ENCODE measurements around the gene ARPC1B.
A peak's percentile ranks its signal among the peaks of the same experiment; 100 is the strongest.

Gene ARPC1B

DNA sequence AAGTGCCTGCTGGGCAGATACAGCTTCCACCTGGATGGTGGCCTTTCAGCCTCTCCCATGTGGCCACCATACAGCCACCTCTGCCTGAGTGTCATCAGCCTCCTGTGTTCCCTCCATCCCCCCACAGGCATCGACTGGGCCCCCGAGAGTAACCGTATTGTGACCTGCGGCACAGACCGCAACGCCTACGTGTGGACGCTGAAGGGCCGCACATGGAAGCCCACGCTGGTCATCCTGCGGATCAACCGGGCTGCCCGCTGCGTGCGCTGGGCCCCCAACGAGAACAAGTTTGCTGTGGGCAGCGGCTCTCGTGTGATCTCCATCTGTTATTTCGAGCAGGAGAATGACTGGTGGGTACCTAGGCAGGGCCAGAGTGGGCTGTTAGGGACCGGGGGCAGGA, 13.4 kb downstream of the ARPC1B start:
- DNase-seq = no peak

GRCh38 chr7:99389772-99390171, 15.2 kb downstream of the ARPC1B start:
- no peak for DNase-seq

DNA sequence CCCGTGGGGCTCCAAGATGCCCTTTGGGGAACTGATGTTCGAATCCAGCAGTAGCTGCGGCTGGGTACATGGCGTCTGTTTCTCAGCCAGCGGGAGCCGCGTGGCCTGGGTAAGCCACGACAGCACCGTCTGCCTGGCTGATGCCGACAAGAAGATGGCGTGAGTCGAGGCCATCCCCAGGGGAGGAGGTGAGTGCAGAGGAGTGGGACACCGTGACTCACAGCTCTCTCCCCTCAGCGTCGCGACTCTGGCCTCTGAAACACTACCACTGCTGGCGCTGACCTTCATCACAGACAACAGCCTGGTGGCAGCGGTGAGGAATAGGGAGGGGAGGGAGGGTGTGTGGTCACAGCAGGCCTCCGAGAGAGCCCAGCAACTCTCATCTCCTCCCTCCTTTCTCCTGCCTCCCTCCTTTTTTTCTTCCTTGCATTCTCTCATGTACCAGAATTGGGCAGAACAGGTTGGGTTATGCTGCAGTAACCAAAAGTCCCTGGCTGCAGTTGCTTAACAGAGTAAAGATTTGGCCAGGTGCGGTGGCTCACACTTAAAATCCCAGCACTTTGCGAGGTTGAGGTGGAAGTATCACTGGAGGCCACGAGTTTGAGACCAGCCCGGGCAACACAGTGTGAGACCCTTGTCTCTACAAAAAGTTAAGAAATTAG, 16.5 kb downstream of the ARPC1B start:
- DNase-seq = no peak

DNA sequence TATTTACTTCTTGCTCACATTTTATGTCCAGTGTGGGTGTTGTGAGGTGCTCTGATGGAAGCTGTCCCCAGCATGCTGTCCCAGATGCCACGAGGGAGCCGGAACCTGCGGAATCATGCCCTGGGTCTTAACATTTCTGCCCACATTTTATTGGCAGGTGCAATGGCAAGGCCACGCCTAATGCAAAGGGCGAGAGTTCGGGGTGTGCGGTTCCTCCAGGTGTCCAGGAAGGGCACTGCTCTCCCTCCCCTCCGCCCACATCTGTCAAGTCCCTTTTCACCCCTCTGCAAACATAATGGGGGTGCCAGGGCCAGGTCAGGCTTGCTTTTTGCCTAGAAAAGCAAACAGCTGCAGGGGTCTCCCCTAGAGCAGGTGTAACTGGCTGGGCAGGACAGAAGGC, 17.5 kb downstream of the ARPC1B start:
- DNase-seq = no peak

DNA sequence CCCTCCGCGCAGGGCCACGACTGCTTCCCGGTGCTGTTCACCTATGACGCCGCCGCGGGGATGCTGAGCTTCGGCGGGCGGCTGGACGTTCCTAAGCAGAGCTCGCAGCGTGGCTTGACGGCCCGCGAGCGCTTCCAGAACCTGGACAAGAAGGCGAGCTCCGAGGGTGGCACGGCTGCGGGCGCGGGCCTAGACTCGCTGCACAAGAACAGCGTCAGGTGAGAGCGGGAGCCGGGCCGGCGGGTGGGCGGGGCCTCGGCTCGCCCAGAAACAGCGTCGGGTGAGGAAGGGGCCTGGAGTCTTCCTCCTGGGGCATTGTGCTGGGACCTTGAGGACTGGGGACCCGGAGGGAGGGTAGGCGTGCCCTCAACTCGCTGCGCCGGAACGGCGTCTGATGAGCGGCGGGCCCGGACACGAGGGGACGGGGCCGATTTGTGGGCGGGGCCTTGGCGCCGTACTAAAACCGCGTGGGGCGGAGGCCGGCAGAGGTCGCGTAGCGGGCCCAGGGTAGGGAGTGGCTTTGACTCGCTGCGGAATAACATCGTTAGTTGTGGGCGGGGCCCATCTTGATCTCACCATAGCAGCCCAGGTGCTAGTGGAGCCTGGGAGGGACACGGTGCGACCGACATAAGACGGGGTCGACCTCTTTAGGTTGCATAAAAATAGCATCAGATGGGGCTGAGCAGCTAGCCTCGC, 18.3 kb downstream of the ARPC1B start:
- DNase-seq = peak in 48 of 56 donors; percentile 7 to 88 (median 48)

DNA sequence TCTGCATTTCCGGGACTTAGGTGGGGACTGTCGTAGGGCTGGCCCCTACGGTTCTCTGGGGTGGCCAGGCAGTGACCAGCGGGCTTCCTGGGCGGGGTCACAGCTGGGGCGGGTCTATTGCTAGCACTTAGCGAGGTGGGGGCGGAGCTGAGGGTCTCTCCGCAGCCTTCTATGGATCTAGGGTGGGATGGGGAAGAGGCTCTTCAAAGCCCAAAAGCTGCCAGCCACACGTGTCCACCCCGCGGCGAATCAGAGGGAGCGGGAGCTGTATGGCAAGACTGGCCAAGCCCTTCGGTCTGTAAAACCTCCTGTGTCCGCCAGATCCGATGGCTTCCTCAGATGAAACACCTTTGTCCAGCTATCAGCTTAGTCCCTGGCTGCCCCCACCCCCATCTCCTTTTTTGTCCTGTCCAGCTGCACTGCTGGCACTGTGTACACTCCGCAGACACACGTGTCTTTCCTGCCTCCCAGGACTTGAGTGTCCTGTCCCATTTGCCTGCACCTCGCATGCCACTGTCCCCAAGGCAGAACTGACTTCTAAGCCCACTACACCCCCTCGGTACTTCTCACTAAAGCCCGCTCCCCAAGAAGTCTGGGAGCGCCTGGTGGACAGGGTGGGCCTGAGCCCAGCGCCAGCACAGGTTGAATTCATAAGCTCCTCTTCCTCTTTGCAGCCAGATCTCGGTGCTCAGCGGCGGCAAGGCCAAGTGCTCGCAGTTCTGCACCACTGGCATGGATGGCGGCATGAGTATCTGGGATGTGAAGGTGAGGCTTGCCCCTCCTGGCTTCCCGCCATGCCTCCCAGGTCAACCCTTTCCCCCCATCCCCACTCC, 19.0 kb downstream of the ARPC1B start:
- DNase-seq = peak in 7 of 56 donors; percentile 36 to 69 (median 61)

GRCh38 chr7:99394188-99394502, 19.6 kb downstream of the ARPC1B start:
- no peak for DNase-seq

DNA sequence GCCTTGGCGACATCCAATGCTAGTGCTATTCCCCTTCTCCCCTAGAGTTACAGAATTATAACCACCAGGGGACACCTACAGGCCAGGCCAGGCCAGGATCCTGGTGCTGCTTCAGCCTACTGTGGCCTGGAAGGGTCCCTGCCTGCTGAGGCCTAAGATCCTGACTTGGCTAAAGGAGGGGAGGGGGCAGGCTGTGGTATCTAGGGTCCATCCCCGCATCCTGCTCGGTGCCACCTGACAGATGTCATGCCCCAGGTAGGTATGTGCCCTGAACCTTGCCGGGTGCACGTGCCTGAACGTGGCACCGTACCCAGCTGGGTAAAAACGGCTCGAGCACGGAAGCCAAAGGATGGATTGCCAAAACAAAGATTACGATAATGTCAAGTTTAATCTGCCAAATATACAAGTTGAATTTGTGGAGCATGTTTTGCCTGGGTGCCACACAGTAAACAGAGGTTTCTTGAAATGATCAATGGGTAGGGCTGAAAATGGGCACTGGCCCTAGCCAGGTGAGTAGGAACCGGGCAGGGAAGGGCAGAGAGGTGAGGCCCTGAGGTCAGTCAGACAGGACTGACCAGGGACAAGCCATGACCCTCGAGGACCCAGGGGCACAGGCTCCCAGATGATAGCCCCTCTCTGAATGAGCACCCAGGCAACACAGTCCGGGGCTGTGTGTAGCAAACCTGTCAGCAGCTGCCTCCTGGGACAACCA, 21.2 kb downstream of the ARPC1B start:
- no peak for DNase-seq

DNA sequence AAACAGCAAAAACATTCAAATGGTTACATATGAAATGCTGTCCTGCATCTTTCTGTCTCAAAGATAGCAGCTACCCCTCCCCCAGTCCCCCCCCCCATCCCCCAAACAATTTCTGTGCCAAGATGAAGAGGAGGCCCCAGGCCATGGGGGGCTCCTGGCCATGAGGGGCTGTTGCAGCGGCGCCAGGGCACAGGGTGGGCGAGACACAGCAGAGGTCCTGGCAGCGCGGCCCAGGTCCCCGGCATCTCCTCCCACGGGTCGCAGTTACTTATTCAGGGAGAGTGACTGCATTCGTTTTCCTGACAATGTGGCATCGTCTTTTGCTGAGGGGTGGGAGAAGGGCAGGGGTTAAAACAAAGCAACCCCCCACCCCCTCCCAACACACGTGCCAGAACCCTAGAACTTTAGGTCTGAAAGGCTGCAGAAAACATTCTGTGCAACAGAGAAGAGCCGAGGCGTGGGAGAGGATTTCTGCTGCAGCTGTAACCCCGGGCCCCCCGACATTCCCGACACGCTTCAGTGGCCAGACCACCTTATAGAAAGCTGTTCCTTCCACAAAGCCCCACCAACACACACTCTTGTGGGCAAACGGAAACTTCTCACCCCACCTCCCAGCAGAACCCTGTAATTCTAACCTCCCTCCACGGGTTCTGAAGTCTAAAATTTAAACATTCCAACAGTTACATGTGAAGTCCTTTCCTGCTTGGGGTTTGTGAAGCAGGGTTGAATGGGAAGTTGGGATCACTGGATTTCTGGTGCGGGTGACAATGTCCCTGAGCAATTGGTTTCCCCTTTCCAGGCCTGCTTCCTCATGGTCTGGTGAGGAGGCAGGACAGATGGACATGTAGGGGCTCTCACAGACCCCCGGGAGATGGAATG, 22.1 kb downstream of the ARPC1B start:
- DNase-seq = no peak

GRCh38 chr7:99397297-99397983, 22.9 kb downstream of the ARPC1B start:
- DNase-seq = no peak

- no peak for DNase-seq
Measured at GRCh38 chr7:99398891-99399445, 24.4 kb downstream of the ARPC1B start.

- no peak for DNase-seq
Measured at GRCh38 chr7:99399597-99399996, 25.1 kb downstream of the ARPC1B start.

DNA sequence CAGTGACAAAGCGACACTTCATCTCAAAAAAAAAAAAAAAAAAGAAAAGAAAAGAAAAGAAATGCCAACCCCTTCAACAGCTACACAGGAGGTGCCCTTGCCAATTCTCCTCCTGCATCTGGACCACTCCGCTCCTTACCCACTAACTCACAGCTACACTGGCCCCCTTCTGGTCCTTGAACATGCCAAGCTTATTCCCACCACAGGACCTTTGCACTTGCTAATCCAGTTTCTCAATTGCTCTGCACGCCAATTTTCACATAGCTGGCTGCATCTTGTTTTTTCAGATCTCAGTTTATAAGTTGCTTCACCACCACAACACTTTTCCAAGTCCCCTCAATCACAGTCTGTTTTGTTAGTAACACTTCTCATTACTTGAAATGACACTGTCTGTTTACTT, 28.3 kb downstream of the ARPC1B start:
- DNase-seq = no peak

- DNase-seq = no peak
Measured at GRCh38 chr7:99403764-99404163, 29.2 kb downstream of the ARPC1B start.

GRCh38 chr7:99404235-99404976, 29.9 kb downstream of the ARPC1B start:
- peak in 1 of 56 donors; percentile 11 for DNase-seq

DNA sequence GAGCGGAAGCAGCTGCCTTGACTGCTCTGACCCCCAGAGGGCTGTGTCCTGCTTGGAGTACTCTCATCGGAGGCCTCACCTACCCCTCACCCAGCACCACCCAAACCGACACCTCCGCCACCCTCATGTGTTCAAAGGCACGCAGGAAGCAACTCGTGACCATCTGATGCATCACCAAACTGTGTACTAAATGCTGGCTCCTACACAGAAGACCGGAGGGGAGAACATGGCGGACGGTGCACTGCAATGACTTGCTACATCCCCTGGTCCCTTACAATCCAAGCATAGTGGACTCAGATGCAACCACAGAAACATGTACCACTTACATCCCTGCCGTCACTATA, 30.4 kb downstream of the ARPC1B start:
- DNase-seq = no peak

DNA sequence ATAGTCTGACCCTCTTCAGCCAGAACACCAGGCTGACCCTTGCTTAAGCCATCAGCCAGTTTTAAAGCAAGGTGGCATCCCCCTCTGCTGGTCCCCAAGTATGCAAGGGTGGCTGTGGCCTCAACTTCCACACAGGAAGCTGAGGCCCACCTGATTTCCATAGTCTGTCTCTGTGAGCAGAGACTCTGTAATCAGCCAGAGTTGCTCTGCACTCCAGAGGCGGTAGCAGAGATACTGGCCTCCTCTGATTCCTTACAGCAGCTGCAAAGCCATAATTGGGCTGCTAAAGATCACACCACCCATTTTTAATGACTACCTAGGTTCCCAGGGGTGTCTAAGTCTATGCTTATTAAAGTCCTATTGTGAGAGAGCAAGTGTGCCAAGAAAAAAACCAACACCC, 32.0 kb downstream of the ARPC1B start:
- no peak for DNase-seq

GRCh38 chr7:99407872-99408378, 33.4 kb downstream of the ARPC1B start:
- peak in 30 of 56 donors; percentile 10 to 72 (median 40) for DNase-seq
